T-helper 2 cell treated with Interferon-gamma antibody and Interleukin-4, amounts not matched to agents 5 μg/mL and 100 μg/mL, for 36 hours (primary cell): ENCODE results near the gene ARHGEF6.
A peak's percentile ranks its signal among the peaks of the same experiment; 100 is the strongest.

ENCODE experiments used
- DNase-seq: peaks from one replicate; pipeline ENCODE4 v3.0.0; 2021; ENCODE audit warnings: low spot score
- H3K27ac Mint-ChIP-seq: one replicate; pipeline ENCODE4 v1.8.0; 2021; ENCODE audit warnings: mild to moderate bottlenecking, mixed read lengths
- H3K27me3 Mint-ChIP-seq: one replicate; pipeline ENCODE4 v1.8.0; 2021; ENCODE audit warnings: low read depth, mixed read lengths
- H3K36me3 Mint-ChIP-seq: one replicate; pipeline ENCODE4 v1.8.0; 2021; ENCODE audit warnings: low read depth, mixed read lengths
- H3K4me1 Mint-ChIP-seq: one replicate; pipeline ENCODE4 v1.8.0; 2021; ENCODE audit warnings: low read depth, mixed read lengths
- H3K4me3 Mint-ChIP-seq: one replicate; pipeline ENCODE4 v1.8.0; 2022; ENCODE audit warnings: mild to moderate bottlenecking, moderate library complexity, mixed read lengths
- H3K9me3 Mint-ChIP-seq: one replicate; pipeline ENCODE4 v1.8.0; 2021; ENCODE audit warnings: mixed read lengths

Gene ARHGEF6

GRCh38 chrX:136747003-136747986 is 33.4 kb downstream of the ARHGEF6 start:
- Mint-ChIP-seq H3K4me1 (peaks cover 82% of the 10 kb centered on the region), H3K9me3 (no peaks in the 10 kb centered on the region), H3K4me3 (peak overlapping the region; percentile 71), H3K36me3 (peaks cover 59% of the 10 kb centered on the region), H3K27ac (peak overlapping the region; percentile 81), H3K27me3 (no peaks in the 10 kb centered on the region)
- no peak for DNase-seq

- peak overlapping the region; percentile 55 for H3K27ac Mint-ChIP-seq
- peak overlapping the region; percentile 3 for H3K4me3 Mint-ChIP-seq
- no peak for DNase-seq
- no peaks in the 10 kb centered on the region for H3K9me3 Mint-ChIP-seq
- peaks cover 70% of the 10 kb centered on the region for H3K36me3 Mint-ChIP-seq
- no peaks in the 10 kb centered on the region for H3K27me3 Mint-ChIP-seq
- peaks cover 73% of the 10 kb centered on the region for H3K4me1 Mint-ChIP-seq
These were observed 35.2 kb downstream of the ARHGEF6 start for GRCh38 chrX:136745215-136746173.

DNA sequence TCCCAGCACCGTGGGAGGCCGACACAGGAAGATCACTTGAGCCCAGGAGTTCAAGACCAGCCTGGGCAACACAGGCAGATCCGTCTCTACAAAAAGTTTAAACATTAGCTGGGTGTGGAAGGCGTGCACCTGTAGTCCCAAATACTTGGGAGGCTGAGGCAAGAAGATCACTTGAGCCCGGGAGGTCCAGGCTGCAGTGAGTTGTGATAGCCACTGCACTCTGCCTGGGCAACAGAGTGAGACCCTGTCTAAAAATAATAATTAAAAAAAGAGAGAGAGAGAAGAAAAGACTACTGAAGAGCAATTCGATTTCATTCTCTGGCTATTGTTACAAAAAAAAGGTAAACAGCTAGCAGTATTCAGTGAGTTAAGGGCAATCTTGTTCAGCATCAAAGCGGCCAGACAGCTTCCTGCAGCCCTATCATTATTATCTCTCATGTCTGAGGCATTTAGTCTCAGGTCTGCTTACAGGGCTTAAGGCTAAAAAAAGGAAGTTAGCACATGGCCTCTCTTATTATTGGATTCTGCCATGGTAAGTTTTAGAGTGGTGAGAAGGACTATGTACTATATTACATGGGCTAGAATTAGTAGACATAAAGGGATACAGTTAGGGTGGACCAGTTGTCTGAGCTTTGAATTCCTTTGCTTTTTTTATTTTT is 37.9 kb downstream of the ARHGEF6 start:
- Mint-ChIP-seq H3K9me3 (no peaks in the 10 kb centered on the region), H3K4me3 (peak overlapping the region; percentile 21), H3K4me1 (peaks cover 65% of the 10 kb centered on the region), H3K27me3 (no peaks in the 10 kb centered on the region), H3K27ac (peak overlapping the region; percentile 41), H3K36me3 (peaks cover 76% of the 10 kb centered on the region)
- no peak for DNase-seq

- H3K9me3 Mint-ChIP-seq, result no peaks in the 10 kb centered on the region
- peaks cover 63% of the 10 kb centered on the region for H3K36me3 Mint-ChIP-seq
- H3K4me1 Mint-ChIP-seq, result peaks cover 38% of the 10 kb centered on the region
- no peak overlapping the region for H3K27ac Mint-ChIP-seq
- H3K27me3 Mint-ChIP-seq, result no peaks in the 10 kb centered on the region
- no peak for DNase-seq
- no peak overlapping the region for H3K4me3 Mint-ChIP-seq
These were observed 42.5 kb downstream of the ARHGEF6 start for GRCh38 chrX:136738049-136738729.

GRCh38 chrX:136736690-136737089 is 44.0 kb downstream of the ARHGEF6 start:
- no peaks in the 10 kb centered on the region for H3K9me3 Mint-ChIP-seq
- no peak overlapping the region for H3K4me3 Mint-ChIP-seq
- no peak for DNase-seq
- no peak overlapping the region for H3K27ac Mint-ChIP-seq
- no peaks in the 10 kb centered on the region for H3K27me3 Mint-ChIP-seq
- peaks cover 36% of the 10 kb centered on the region for H3K4me1 Mint-ChIP-seq
- peaks cover 60% of the 10 kb centered on the region for H3K36me3 Mint-ChIP-seq

- DNase-seq, result no peak
- no peaks in the 10 kb centered on the region for H3K27me3 Mint-ChIP-seq
- H3K9me3 Mint-ChIP-seq, result no peaks in the 10 kb centered on the region
- peak overlapping the region; percentile 55 for H3K27ac Mint-ChIP-seq
- peaks cover 40% of the 10 kb centered on the region for H3K4me1 Mint-ChIP-seq
- H3K4me3 Mint-ChIP-seq, result no peak overlapping the region
- peaks cover 59% of the 10 kb centered on the region for H3K36me3 Mint-ChIP-seq
These were observed 45.1 kb downstream of the ARHGEF6 start for GRCh38 chrX:136735601-136736000.

- Mint-ChIP-seq H3K4me1 (peaks cover 33% of the 10 kb centered on the region), H3K36me3 (peaks cover 53% of the 10 kb centered on the region), H3K27me3 (no peaks in the 10 kb centered on the region), H3K27ac (peak overlapping the region; percentile 41), H3K9me3 (no peaks in the 10 kb centered on the region), H3K4me3 (no peak overlapping the region)
- no peak for DNase-seq
These were observed 47.1 kb downstream of the ARHGEF6 start for GRCh38 chrX:136733613-136734012.

DNA sequence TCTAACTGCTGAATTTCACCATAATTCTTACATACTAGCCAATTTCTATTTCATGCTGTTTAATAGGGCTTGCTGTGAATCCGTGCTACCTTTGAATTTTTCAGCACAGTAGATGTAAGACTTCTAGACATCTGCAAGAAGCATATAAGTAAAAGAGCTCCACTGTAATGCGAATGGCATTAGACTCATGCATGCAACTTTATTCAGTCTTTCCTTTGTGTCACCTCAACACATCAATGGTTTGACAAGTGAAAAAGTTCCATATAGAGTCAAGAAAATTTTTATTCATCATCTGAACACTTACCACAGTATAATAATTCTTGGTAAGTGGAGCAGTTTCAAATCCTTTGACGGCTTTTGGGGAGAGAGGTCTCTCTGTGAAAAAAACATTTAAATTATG is 48.9 kb downstream of the ARHGEF6 start:
- Mint-ChIP-seq H3K4me3 (no peak overlapping the region), H3K4me1 (peaks cover 40% of the 10 kb centered on the region), H3K27me3 (no peaks in the 10 kb centered on the region), H3K27ac (no peak overlapping the region), H3K9me3 (no peaks in the 10 kb centered on the region), H3K36me3 (peaks cover 48% of the 10 kb centered on the region)
- no peak for DNase-seq

- Mint-ChIP-seq H3K4me3 (peak overlapping the region; percentile 51), H3K9me3 (no peaks in the 10 kb centered on the region), H3K36me3 (peaks cover 46% of the 10 kb centered on the region), H3K27me3 (no peaks in the 10 kb centered on the region), H3K27ac (peak overlapping the region; percentile 77), H3K4me1 (peaks cover 42% of the 10 kb centered on the region)
- DNase-seq, result no peak
These were observed 49.4 kb downstream of the ARHGEF6 start for GRCh38 chrX:136731207-136731782.

GRCh38 chrX:136728393-136728792 is 52.3 kb downstream of the ARHGEF6 start:
- Mint-ChIP-seq H3K4me1 (peaks cover 28% of the 10 kb centered on the region), H3K27ac (no peak overlapping the region), H3K4me3 (no peak overlapping the region), H3K9me3 (no peaks in the 10 kb centered on the region), H3K27me3 (no peaks in the 10 kb centered on the region), H3K36me3 (peaks cover 37% of the 10 kb centered on the region)
- DNase-seq, result no peak

DNA sequence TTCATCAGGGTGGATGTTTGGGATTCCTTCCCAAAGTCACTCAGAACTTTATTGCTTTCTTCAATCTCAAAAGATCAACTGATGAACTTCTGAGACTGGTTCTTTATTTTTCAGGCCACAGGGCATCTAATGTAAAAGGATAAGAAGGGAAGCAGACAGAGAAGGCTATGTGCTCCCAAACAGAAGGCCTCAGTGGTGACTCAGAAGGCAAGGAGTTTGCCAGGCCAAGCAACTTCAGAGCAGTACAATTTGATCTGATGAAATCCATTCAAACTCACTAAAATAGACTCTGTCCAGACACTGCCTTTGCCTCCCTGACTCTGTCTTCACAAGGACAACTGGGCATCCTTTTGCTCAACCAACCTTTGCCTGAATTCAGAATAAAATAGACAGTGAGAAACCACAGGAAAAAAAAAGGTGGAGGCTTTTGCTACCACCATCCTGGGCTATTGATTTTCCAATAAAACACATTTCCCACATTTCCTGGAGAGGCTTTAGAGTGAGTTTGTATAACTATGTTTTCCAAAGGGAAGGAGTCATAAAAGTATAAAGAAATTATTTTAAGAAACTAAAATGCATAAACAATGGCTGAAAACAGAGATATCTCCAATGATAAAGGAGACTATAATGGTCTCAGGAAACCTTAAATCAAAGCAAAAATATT is 55.2 kb downstream of the ARHGEF6 start:
- DNase-seq, result no peak
- Mint-ChIP-seq H3K4me1 (peaks cover 19% of the 10 kb centered on the region), H3K4me3 (no peak overlapping the region), H3K36me3 (peaks cover 52% of the 10 kb centered on the region), H3K9me3 (peaks cover 15% of the 10 kb centered on the region), H3K27me3 (no peaks in the 10 kb centered on the region), H3K27ac (no peak overlapping the region)

GRCh38 chrX:136718091-136718490 is 62.6 kb downstream of the ARHGEF6 start:
- no peak overlapping the region for H3K4me3 Mint-ChIP-seq
- H3K36me3 Mint-ChIP-seq, result peaks cover 46% of the 10 kb centered on the region
- peaks cover 43% of the 10 kb centered on the region for H3K4me1 Mint-ChIP-seq
- H3K9me3 Mint-ChIP-seq, result peaks cover 15% of the 10 kb centered on the region
- H3K27me3 Mint-ChIP-seq, result no peaks in the 10 kb centered on the region
- no peak for DNase-seq
- no peak overlapping the region for H3K27ac Mint-ChIP-seq
